K562 (cell line): ENCODE results near the gene MYO15A. TPM values are rescaled to one million over a fixed set of nuclear protein-coding genes. Genes with fewer than 3 reads are reported as not detected.
A peak's percentile ranks its signal among the peaks of the same experiment; 100 is the strongest.

Source experiments
- BRD4 ChIP-seq: fragments of 200-600 bp; sonication (generic); IDR thresholded peaks from 2 replicates; pipeline ENCODE4 v1.6.1; 2017; ENCODE audit warnings: inconsistent platforms
- CBX1 ChIP-seq: sonication (generic); IDR thresholded peaks from 2 replicates; pipeline ENCODE4 v1.6.1; 2016; ENCODE audit warnings: antibody characterized with exemption, low read depth, mild to moderate bottlenecking
- CC2D1A ChIP-seq: fragments of 450-650 bp; IDR thresholded peaks from 2 replicates; pipeline ENCODE4 v1.6.1; 2017; ENCODE audit warnings: mild to moderate bottlenecking
- MCM7 ChIP-seq, 2 experiments: fragments of 450-650 bp; IDR thresholded peaks; 2 replicates each; pipeline ENCODE4 v1.6.1; 2016 to 2018
- MTA1 ChIP-seq: fragments of 450-650 bp; IDR thresholded peaks from 2 replicates; pipeline ENCODE4 v1.6.1; 2017; ENCODE audit warnings: borderline replicate concordance
- MYBL2 ChIP-seq, 2 experiments: fragments of 450-650 bp in 1 of 2; sonication (generic) in 1 of 2; formaldehyde crosslinking in 1 of 2; IDR thresholded peaks; 2 replicates each; pipeline versions ENCODE4 v1.6.1 to v1.8.1; 2017 to 2022; ENCODE audit warnings: borderline replicate concordance in 1 of 2, inconsistent platforms in 1 of 2, low read depth in 1 of 2, mild to moderate bottlenecking in 1 of 2, missing genetic modification reagents in 1 of 2, moderate library complexity in 1 of 2
- NR2C2 ChIP-seq, 2 experiments: fragments of 200-800 bp in 1 of 2; sonication (Bioruptor generic) in 1 of 2; sonication (generic) in 1 of 2; formaldehyde crosslinking in 1 of 2; IDR thresholded peaks; 2 replicates each; pipeline versions ENCODE4 v1.6.1 to v1.8.0; 2016 to 2022; ENCODE audit warnings: mild to moderate bottlenecking in 1 of 2, missing compliant biosample characterization in 1 of 2, missing genetic modification characterization in 1 of 2, missing genetic modification reagents in 1 of 2
- NR2F6 ChIP-seq: fragments of 450-650 bp; formaldehyde crosslinking; IDR thresholded peaks from 2 replicates; pipeline ENCODE4 v1.4.0; 2020; ENCODE audit warnings: mild to moderate bottlenecking
- PHF8 ChIP-seq: fragments of 200-600 bp; sonication (generic); IDR thresholded peaks from 2 replicates; pipeline ENCODE4 v1.6.1; 2012; ENCODE audit warnings: mixed run types, mild to moderate bottlenecking, inconsistent platforms, low read length, moderate library complexity, borderline replicate concordance
- SMARCE1 ChIP-seq: fragments of 450-650 bp; IDR thresholded peaks from 2 replicates; pipeline ENCODE4 v1.7.1; 2016; ENCODE audit warnings: mild to moderate bottlenecking
- XRCC5 ChIP-seq: fragments of 200-400 bp; formaldehyde crosslinking; IDR thresholded peaks from 2 replicates; pipeline ENCODE4 v1.6.1; 2017; ENCODE audit warnings: low read depth, mild to moderate bottlenecking, low read length
- YY1 ChIP-seq, 3 experiments: IDR thresholded peaks; 2 replicates each; pipeline ENCODE4 v1.6.1; 2011; ENCODE audit warnings: low read length in 2 of 3, mild to moderate bottlenecking in 2 of 3, moderate library complexity in 2 of 3, borderline replicate concordance in 1 of 3, control low read depth in 1 of 3, low read depth in 1 of 3; ENCODE audit not compliant: insufficient read depth in 3 of 3, insufficient replicate concordance in 2 of 3, control insufficient read depth in 1 of 3, insufficient read length in 1 of 3; ENCODE audit errors: extremely low read depth in 1 of 3
- polyA plus RNA-seq, 8 experiments: library from polyadenylated mRNA; depleted of rRNA in 4 of 8; stranded (reverse) in 5 of 8; unstranded in 3 of 8; fragments of >200 nt; fragmentation: Nextera tagmentation in 2 of 8; fragmentation: Illumina TruSeq in 1 of 8; extraction: Ambion mirVana in 2 of 8; extraction: Trizol in 1 of 8; gene quantifications; 2 replicates each; pipeline versions ENCODE4 v1.2.1 to v1.2.3, GENCODE V29; 2011 to 2014; ENCODE audit warnings: inconsistent platforms in 1 of 8, missing spikeins in 1 of 8
- total RNA-seq, 7 experiments: library from RNA; depleted of rRNA in 6 of 7; stranded (reverse); fragments of >200 nt in 6 of 7; fragmentation: Illumina TruSeq in 2 of 7; extraction: Trizol in 2 of 7; gene quantifications; 2 replicates each; pipeline versions ENCODE4 v1.2.1 to v1.2.3, GENCODE V29; 2011 to 2021; ENCODE audit warnings: low replicate concordance in 1 of 7
- TF ChIP-seq, protein P1 (sequence below): IDR thresholded peaks from 2 replicates; pipeline ENCODE4 v1.6.1; 2011; ENCODE audit warnings: borderline replicate concordance, low read depth, mild to moderate bottlenecking, moderate library complexity, low read length; ENCODE audit not compliant: insufficient read depth, poor library complexity, severe bottlenecking
- TF ChIP-seq, protein P2 (sequence below): IDR thresholded peaks from 3 replicates; pipeline ENCODE4 v1.6.1; 2011; ENCODE audit warnings: borderline replicate concordance, mild to moderate bottlenecking; ENCODE audit not compliant: insufficient read length, insufficient read depth
- TF ChIP-seq, protein P3 (sequence below): sonication (generic); formaldehyde crosslinking; IDR thresholded peaks from 2 replicates; pipeline ENCODE4 v1.8.0; 2023; ENCODE audit warnings: missing genetic modification reagents, mild to moderate bottlenecking, borderline replicate concordance
- TF ChIP-seq, protein P4 (sequence below): fragments of 250-450 bp; sonication (Bioruptor Pico); IDR thresholded peaks from 2 replicates; pipeline ENCODE4 v1.8.0; 2022; ENCODE audit warnings: moderate library complexity, mild to moderate bottlenecking, inconsistent platforms

Gene MYO15A
- total and polyA plus RNA-seq, 9 of the 15 experiments (the other 6 are each of a cell fraction or from before 2014, with no cell fraction given), result 0.05 to 0.88 (median 0.14) TPM; not detected in 1

DNA sequence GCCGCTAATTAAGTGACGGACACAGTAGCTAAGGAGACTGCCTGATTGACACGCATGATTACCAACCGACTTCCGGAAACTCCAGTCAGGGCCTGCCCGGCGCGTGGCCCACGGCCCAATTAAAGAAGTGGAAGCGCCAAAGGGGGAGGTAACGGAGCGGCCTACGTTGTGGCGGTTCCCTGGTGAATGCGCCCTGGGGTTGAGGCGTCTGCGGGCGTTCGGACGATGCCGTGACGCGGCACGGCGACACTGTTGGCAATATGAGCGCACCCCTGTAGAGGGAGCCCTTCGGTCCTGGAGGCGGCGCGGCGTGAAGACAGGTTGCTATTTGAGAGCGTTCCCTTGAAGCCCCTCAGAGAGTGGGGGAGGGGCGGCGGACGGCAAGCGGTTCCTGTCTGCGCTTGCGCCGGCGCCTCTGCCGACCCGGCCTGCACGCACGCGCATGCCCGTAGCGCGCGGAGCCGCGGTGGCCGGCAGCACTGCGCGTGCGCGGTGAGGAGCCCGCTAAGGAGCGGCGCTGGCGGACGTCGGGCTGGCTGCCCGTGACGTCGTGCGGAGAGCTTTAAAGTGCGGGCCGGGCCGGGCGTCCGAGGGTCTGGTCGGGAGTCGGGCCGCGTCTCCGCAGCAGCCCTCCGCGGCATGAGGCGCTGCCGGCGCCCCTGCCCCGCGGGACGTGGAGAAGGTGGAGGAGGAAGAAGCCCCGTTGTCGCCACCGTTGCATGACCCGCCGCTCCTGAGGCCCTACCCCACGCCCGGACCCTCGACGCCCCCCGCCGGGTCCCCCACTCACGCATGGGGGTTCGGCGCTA lies 75.0 kb downstream of the MYO15A start, which contains the start of gene ALKBH5 (continued):
- TF ChIP-seq, protein P1, sequence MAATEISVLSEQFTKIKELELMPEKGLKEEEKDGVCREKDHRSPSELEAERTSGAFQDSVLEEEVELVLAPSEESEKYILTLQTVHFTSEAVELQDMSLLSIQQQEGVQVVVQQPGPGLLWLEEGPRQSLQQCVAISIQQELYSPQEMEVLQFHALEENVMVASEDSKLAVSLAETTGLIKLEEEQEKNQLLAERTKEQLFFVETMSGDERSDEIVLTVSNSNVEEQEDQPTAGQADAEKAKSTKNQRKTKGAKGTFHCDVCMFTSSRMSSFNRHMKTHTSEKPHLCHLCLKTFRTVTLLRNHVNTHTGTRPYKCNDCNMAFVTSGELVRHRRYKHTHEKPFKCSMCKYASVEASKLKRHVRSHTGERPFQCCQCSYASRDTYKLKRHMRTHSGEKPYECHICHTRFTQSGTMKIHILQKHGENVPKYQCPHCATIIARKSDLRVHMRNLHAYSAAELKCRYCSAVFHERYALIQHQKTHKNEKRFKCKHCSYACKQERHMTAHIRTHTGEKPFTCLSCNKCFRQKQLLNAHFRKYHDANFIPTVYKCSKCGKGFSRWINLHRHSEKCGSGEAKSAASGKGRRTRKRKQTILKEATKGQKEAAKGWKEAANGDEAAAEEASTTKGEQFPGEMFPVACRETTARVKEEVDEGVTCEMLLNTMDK, result peak; percentile 69
- TF ChIP-seq CC2D1A (no peak), MYBL2 (IDR thresholded peaks at IDR 0.05; ENCODE audit: low read depth) (no peak), MYBL2 (CRISPR knock-in tag; IDR thresholded peaks at IDR 0.05; ENCODE audit: borderline replicate concordance) (no peak), NR2C2 (CRISPR knock-in tag; IDR thresholded peaks at IDR 0.05) (no peak), NR2C2 (tag; IDR thresholded peaks at IDR 0.05) (peak; percentile 7; the same call in 1 of the 2 replicates), XRCC5 (no peak; the same call in 1 of the 2 replicates), NR2F6 (no peak), MCM7 (IDR thresholded peaks at IDR 0.05) (no peak), YY1 (IDR thresholded peaks at IDR 0.05; ENCODE audit: borderline replicate concordance in 1 of 3, control insufficient read depth in 1 of 3, extremely low read depth in 1 of 3, insufficient read depth in 3 of 3, insufficient read length in 1 of 3, insufficient replicate concordance in 2 of 3, low read depth in 1 of 3, low read length in 2 of 3) (peak in 1 of 3 experiments; percentile 3), BRD4 (no peak), PHF8 (peak; percentile 41; the same call in 1 of the 2 replicates), CBX1 (no peak; the same call in 1 of the 2 replicates), SMARCE1 (no peak), MTA1 (no peak)
- TF ChIP-seq, protein P2, sequence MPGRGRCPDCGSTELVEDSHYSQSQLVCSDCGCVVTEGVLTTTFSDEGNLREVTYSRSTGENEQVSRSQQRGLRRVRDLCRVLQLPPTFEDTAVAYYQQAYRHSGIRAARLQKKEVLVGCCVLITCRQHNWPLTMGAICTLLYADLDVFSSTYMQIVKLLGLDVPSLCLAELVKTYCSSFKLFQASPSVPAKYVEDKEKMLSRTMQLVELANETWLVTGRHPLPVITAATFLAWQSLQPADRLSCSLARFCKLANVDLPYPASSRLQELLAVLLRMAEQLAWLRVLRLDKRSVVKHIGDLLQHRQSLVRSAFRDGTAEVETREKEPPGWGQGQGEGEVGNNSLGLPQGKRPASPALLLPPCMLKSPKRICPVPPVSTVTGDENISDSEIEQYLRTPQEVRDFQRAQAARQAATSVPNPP, result no peak
- TF ChIP-seq, protein P3, sequence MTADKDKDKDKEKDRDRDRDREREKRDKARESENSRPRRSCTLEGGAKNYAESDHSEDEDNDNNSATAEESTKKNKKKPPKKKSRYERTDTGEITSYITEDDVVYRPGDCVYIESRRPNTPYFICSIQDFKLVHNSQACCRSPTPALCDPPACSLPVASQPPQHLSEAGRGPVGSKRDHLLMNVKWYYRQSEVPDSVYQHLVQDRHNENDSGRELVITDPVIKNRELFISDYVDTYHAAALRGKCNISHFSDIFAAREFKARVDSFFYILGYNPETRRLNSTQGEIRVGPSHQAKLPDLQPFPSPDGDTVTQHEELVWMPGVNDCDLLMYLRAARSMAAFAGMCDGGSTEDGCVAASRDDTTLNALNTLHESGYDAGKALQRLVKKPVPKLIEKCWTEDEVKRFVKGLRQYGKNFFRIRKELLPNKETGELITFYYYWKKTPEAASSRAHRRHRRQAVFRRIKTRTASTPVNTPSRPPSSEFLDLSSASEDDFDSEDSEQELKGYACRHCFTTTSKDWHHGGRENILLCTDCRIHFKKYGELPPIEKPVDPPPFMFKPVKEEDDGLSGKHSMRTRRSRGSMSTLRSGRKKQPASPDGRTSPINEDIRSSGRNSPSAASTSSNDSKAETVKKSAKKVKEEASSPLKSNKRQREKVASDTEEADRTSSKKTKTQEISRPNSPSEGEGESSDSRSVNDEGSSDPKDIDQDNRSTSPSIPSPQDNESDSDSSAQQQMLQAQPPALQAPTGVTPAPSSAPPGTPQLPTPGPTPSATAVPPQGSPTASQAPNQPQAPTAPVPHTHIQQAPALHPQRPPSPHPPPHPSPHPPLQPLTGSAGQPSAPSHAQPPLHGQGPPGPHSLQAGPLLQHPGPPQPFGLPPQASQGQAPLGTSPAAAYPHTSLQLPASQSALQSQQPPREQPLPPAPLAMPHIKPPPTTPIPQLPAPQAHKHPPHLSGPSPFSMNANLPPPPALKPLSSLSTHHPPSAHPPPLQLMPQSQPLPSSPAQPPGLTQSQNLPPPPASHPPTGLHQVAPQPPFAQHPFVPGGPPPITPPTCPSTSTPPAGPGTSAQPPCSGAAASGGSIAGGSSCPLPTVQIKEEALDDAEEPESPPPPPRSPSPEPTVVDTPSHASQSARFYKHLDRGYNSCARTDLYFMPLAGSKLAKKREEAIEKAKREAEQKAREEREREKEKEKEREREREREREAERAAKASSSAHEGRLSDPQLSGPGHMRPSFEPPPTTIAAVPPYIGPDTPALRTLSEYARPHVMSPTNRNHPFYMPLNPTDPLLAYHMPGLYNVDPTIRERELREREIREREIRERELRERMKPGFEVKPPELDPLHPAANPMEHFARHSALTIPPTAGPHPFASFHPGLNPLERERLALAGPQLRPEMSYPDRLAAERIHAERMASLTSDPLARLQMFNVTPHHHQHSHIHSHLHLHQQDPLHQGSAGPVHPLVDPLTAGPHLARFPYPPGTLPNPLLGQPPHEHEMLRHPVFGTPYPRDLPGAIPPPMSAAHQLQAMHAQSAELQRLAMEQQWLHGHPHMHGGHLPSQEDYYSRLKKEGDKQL (CRISPR knock-in tag), result no peak
- TF ChIP-seq, protein P4, sequence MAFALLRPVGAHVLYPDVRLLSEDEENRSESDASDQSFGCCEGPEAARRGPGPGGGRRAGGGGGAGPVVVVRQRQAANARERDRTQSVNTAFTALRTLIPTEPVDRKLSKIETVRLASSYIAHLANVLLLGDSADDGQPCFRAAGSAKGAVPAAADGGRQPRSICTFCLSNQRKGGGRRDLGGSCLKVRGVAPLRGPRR, result no peak
